ENCODE results near the gene CFAP53.

CFAP53 gene

GRCh38 chr18:50287441-50288347 lies 21.4 kb upstream of the CFAP53 start, which contains the start of gene CXXC1:
CXXC1 (minus strand) TSS chr18:50287692; CDS start chr18:50287589, 103 bp downstream.
- DNase-seq = peak; percentile 98

GRCh38 chr18:50287028-50287440 lies 20.7 kb upstream of the CFAP53 start:
- DNase-seq = no peak

- DNase-seq = peak; percentile 22
These were observed 20.2 kb upstream of the CFAP53 start for GRCh38 chr18:50286391-50287027.

GRCh38 chr18:50285631-50286321 lies 19.5 kb upstream of the CFAP53 start:
- DNase-seq = no peak

DNA sequence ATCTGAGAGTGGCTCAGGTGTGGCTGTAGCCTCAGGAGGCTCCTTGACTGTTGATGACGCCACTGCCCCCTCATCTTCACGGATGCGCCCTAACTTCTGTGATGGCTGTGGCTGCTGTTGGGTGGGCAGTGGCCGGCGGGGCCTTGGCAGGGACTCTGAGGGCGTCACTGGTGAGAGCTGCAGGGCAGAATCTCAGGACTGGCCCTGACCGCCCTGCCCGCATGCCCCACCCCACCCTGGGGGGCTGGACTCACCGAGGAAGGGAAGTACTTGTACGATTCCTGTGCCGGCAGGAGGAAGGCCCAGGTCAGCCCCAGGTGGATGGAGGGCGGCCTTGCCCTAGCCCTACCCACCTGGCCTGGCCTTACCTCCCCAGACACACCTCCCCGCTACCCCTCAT lies 18.8 kb upstream of the CFAP53 start:
- DNase-seq = no peak

DNA sequence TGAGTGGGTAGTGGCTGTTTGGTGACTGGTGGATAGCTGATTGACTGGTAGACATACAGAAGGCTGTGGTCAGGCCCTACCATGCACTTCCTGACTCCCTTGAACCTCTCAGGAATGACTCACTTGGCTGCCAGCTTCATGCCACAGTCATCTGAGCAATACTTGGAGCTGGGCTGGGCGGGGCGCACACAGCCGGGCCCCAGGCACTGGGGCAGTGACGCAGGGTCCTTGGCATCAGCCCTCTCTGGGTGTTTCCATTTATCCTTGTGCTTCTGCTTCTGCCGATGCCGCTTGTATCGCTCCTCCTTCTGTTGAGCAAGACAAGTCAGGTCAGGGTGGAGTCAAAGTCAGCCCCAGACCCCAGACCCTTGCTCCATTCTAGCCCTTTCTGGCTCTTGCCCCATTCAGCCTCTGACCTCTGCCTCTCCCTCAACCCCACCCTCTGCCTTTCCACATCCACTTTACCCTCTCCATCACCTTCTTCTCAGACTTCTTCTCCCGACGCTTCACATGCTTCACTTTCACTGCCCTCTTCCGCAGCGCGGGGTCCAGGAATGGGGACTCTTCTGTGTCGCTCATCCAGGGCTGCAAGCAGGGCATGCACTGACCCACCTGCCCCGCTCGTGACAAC lies 18.1 kb upstream of the CFAP53 start:
- DNase-seq = no peak

DNA sequence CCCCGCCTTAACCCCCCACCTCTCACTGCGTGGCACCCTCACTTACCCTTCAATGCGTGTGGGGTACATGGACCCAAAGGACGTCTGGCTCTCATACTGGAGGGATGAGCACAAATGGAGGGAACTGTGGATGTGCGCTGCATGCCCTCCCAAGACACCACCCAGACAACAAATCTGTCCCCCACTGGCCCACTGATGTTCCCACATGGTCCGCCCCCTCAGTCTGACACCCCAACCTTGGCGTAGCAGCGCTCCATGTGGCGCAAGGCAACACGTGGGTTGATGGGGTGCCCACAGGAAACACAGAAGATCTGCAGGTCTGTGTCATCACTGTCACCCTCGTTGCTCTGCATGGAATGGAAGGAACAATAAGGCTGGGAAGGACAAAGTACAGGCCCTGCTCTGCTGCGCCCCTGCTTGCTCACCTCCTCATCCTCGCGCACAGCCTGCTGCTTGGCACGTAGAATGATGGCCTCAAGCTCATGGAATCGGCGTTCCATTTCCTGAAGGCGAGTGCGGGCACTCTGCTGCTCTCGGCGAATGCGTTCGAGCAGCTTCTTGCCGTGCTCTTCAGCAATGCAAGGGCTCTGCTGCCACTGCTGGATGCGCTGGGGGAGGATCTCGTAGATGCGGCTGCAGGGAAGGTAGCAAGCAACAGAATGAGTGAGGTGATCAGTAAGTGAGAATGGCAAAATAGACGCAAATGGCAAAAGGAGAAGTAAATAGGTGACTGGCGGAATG lies 17.3 kb upstream of the CFAP53 start:
- no peak for DNase-seq

GRCh38 chr18:50282521-50283335 lies 16.4 kb upstream of the CFAP53 start:
- DNase-seq = no peak

DNA sequence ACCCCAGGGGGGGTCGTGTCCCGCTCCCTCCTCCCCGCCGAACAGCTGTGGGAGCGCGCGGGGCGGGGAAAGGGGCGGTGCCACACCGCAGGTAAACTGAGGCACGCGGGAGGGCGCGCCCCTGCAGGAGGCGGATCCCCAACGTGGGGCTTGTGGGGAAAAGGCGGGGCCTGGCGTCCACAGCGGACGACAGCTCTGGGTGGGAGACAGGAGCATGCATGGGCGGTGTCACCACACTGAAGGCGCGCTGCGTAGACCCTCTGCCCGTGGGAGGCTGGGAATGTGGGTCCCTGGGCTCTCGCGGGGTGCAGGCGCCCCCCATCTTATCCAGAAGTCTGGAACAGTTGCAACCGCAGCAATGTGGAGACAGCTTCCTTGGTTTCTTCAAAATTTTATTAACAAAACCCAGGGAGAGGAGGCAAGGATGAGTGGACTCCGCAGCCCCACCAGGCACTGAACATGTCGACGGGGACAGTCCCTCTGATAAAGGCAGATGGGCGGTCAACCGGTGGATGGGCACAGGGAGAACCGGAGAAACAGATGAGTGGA lies 15.8 kb upstream of the CFAP53 start:
- DNase-seq = no peak

GRCh38 chr18:50281295-50281971 lies 15.1 kb upstream of the CFAP53 start, which contains the start of gene MBD1:
MBD1 (minus strand) TSS chr18:50281523; CDS start chr18:50279992, 1,531 bp downstream.
- peak; percentile 98 for DNase-seq

DNA sequence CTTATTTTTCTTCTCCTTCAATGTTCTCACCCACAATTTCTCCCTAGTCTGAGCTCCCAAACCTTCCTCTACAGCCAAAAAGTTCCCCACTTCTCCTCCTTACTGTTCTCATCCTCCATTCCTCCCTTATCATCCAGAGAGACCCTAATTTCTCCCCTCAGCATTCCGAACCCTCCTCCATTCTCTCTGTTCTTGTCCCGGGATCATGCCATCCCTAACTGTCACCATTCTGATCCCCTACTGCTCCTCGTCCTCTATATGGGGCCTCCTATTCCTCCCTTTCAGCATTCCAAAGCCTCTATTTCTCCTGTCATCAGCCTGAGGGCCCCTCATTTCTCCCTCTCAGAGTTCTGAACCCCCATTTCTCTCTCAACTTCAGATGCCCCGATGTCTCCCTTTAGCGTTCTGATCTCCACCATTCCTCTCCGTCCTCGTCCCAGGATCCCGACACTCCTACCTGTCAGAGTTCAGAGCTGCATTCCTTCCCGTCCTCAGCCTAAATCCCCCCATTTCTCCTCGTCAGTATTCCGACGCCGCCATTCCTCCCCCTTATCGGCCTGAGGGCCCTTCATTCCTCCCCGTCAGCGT lies 14.5 kb upstream of the CFAP53 start:
- DNase-seq = no peak

- DNase-seq = no peak
These were observed 13.5 kb upstream of the CFAP53 start for GRCh38 chr18:50279752-50280151.

DNA sequence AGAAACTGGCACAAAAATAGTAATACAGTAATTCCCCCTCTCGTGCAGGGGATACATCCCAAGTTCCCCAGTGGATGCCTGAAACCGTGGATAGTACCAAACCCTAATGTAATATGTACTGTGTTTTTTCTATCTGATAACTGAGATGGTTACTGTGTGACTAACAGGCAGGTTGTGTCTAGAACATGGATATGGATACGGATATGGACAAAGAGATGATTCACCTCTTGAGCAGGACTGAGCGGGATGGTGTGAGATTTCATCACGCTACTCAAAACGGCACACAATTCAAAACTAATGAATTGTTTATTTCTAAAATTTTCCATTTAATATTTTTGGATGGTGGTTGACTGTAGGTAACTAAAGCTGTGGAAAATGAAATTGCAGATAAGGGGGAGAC lies 11.6 kb upstream of the CFAP53 start:
- no peak for DNase-seq

GRCh38 chr18:50276452-50276851 lies 10.2 kb upstream of the CFAP53 start:
- DNase-seq = no peak

GRCh38 chr18:50275503-50276036 lies 9.3 kb upstream of the CFAP53 start:
- no peak for DNase-seq

DNA sequence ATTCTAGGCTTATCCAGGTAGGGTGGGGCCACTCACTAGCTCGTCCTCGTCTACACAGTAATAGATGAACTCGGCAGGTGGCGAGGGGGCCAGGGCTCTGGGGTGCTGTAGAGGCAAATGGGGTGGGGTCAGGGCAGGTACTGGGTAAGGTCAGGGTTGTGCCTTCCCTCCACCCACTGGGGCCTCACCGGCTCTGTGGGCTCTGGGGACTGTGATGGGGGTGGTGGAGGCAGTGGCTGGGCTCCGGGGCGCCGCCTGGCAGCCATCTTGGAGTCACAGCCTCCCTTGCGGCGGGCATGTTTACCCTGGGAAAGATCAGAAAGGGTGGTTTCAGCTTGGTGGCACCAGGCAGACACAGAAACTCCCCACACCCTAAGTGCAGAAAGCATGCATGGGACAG lies 8.6 kb upstream of the CFAP53 start:
- DNase-seq = no peak

- DNase-seq = no peak
These were observed 7.7 kb upstream of the CFAP53 start for GRCh38 chr18:50274044-50274442.

DNA sequence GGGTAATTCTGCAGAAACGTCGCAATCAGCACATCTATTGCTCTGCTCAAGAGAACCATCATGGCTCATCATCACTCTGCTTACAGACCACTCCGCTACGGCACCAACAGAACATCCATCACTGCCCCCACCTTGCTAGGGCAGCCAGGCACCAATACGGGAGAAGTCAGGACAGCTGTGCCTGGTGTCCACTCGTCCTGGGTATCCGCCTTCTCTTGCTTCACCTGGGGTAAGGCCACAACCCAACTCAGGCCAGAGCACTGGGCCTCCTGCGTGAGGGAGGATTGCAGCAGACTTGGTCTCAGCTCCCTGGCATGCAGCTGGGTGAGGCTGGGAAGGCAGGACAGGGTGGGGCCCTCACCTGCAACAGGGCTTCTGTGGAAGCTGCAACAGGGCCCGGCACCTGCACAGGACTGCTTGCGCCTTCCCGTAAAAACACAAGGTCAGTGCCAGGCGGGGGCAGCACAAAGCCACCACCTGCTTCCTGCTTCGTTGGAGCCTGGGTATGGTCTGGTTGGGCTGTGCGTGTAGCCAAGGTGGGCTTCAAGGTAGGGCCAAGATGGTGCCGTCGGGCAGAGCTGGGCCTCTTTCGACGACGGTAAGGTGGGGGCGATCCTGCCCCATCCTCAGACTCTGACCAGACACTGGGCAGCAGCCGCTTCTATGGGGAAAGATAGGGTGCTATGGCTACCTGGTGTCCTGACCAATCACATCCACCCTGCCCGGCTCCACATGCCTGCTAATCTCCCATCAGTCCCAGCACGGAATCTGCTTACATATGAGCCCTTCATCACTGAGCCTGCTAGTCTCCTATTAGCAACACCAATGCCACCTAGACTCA lies 7.1 kb upstream of the CFAP53 start:
- DNase-seq = no peak

- DNase-seq = no peak
These were observed 6.3 kb upstream of the CFAP53 start for GRCh38 chr18:50272568-50272967.
